Endothelial cell of umbilical vein (primary cell): ENCODE measurements around the gene CSMD2. TPM values are rescaled to one million over a fixed set of nuclear protein-coding genes. Genes with fewer than 3 reads are reported as not detected.

Source experiments
- BruUV-seq: library from RNA; stranded (reverse); fragments of 400-500 nt; replicated peaks from 2 replicates; lab custom pipeline; 2021; lab: Mats Ljungman, UMichigan
- CTCF ChIA-PET: fragments of 300-600, 350-600 bp; sonication (Branson Sonifier 250); formaldehyde crosslinking; loops from one replicate; lab custom pipeline; 2021; ENCODE audit warnings: antibody characterized with exemption, inconsistent platforms; lab: Charles Lee
- POLR2A ChIA-PET: fragments of 300-600, 350-600 bp; sonication (Branson Sonifier 250); formaldehyde crosslinking; loops from one replicate; lab custom pipeline; 2021; ENCODE audit warnings: antibody characterized with exemption, inconsistent platforms; lab: Charles Lee
- DNase-seq: peaks from one replicate; pipeline ENCODE4 v3.0.0-alpha.2; 2011; ENCODE audit warnings: low read depth, low spot score
- FAIRE-seq: peaks from 2 replicates; lab custom pipeline; 2011; peaks lifted over from hg19 to GRCh38; lab: Jason Lieb, UNC
- H2AFZ ChIP-seq: 2 replicates; pipeline ENCODE4 v1.6.0; 2012; ENCODE audit warnings: low read depth, low read length, control low read depth, inconsistent platforms
- H3K27ac ChIP-seq: 2 replicates; pipeline ENCODE4 v1.5.1; 2011; ENCODE audit warnings: low read depth, mild to moderate bottlenecking, control low read depth, low read length, moderate library complexity; ENCODE audit not compliant: insufficient read depth
- H3K27me3 ChIP-seq, 2 experiments: 2 replicates each; pipeline versions ENCODE4 v1.6.0 to v1.6.1; 2011; ENCODE audit warnings: low read length in 2 of 2, mixed read lengths in 1 of 2; ENCODE audit not compliant: control insufficient read depth in 2 of 2, insufficient read depth in 2 of 2
- H3K36me3 ChIP-seq, 2 experiments: 2 replicates in 1 of 2; 3 replicates in 1 of 2; pipeline ENCODE4 v1.5.1; 2011; ENCODE audit warnings: low read length in 2 of 2, mild to moderate bottlenecking in 1 of 2, moderate library complexity in 1 of 2; ENCODE audit not compliant: control insufficient read depth in 2 of 2, insufficient read depth in 2 of 2; ENCODE audit errors: extremely low read depth in 1 of 2
- H3K4me1 ChIP-seq: 3 replicates; pipeline ENCODE4 v1.5.1; 2011; ENCODE audit warnings: mild to moderate bottlenecking, low read length; ENCODE audit not compliant: control insufficient read depth, insufficient read depth; ENCODE audit errors: extremely low read depth
- H3K4me2 ChIP-seq: 2 replicates; pipeline ENCODE4 v1.6.1; 2011; ENCODE audit warnings: low read length, control low read depth, mixed read lengths; ENCODE audit not compliant: insufficient read depth
- H3K4me3 ChIP-seq, 3 experiments: fragments of 200-600 bp in 1 of 3; sonication (generic), shearing (Covaris generic) in 1 of 3; replicated peaks in 1 of 3; 2 replicates each; pipeline ENCODE4 v1.5.1; 2011 to 2016; ENCODE audit warnings: control low read depth in 3 of 3, low read length in 3 of 3, mild to moderate bottlenecking in 2 of 3, inconsistent platforms in 1 of 3, low read depth in 1 of 3, moderate library complexity in 1 of 3; ENCODE audit not compliant: insufficient read depth in 1 of 3
- H3K79me2 ChIP-seq: 2 replicates; pipeline ENCODE4 v1.6.0; 2012; ENCODE audit warnings: low read length, inconsistent platforms; ENCODE audit not compliant: control insufficient read depth, insufficient read depth
- H3K9ac ChIP-seq: replicated peaks from 2 replicates; pipeline ENCODE3; 2011; ENCODE audit warnings: low read length, control low read depth; ENCODE audit not compliant: insufficient read depth; ENCODE audit errors: extremely low read depth
- H3K9me1 ChIP-seq: replicated peaks from 3 replicates; pipeline ENCODE4 v1.6.0; 2011; ENCODE audit warnings: mild to moderate bottlenecking, low read length; ENCODE audit not compliant: control insufficient read depth, insufficient read depth; ENCODE audit errors: extremely low read depth
- H3K9me3 ChIP-seq: replicated peaks from 2 replicates; pipeline ENCODE4 v1.5.1; 2012; ENCODE audit warnings: low read length, inconsistent platforms; ENCODE audit not compliant: control insufficient read depth, insufficient read depth
- H4K20me1 ChIP-seq: replicated peaks from 2 replicates; pipeline ENCODE3; 2011; ENCODE audit warnings: mild to moderate bottlenecking, low read length; ENCODE audit not compliant: control insufficient read depth, insufficient read depth; ENCODE audit errors: extremely low read depth
- GATA2 ChIP-seq: IDR thresholded peaks from 2 replicates; pipeline ENCODE4 v1.7.0; 2011; ENCODE audit warnings: low read depth, mild to moderate bottlenecking, moderate library complexity, mixed read lengths, low read length; ENCODE audit not compliant: insufficient read length, insufficient read depth
- JUN ChIP-seq: IDR thresholded peaks from 2 replicates; pipeline ENCODE4 v1.6.1; 2011; ENCODE audit warnings: borderline replicate concordance, low read depth; ENCODE audit not compliant: insufficient read length, insufficient read depth
- MYC ChIP-seq: IDR thresholded peaks from one replicate; pipeline ENCODE4 v1.6.1; 2011; ENCODE audit warnings: mild to moderate bottlenecking, low read depth, low read length
- POLR2A ChIP-seq: IDR thresholded peaks from 2 replicates; pipeline ENCODE4 v1.6.1; 2012; ENCODE audit warnings: low read depth, mild to moderate bottlenecking, control low read depth, low read length
- POLR2AphosphoS5 ChIP-seq: IDR thresholded peaks from 2 replicates; pipeline ENCODE4 v1.6.1; 2012; ENCODE audit warnings: low read depth, mild to moderate bottlenecking, control low read depth, low read length, moderate library complexity; ENCODE audit not compliant: insufficient read depth
- dilution Hi-C: fragments of 300-500 bp; cut with MboI; formaldehyde crosslinking; loops from one replicate; pipeline ENCODE4 v1.15.0; 2019; ENCODE audit warnings: low sequenced_read_pairs; ENCODE audit not compliant: extremely low pct_ligation_motif_present
- intact Hi-C: fragments of 100-400 bp; cut with micrococcal nuclease; formaldehyde crosslinking; loops from one replicate; pipeline ENCODE4 v1.10.0; 2022
- polyA plus RNA-seq, 4 experiments: library from polyadenylated mRNA; depleted of rRNA in 3 of 4; stranded (reverse) in 3 of 4; unstranded in 1 of 4; fragments of >200 nt; gene quantifications; 2 replicates each; pipeline versions ENCODE4 v1.2.1 to v1.2.3, GENCODE V29; 2011 to 2012; ENCODE audit warnings: missing spikeins in 1 of 4
- total RNA-seq: library from RNA; stranded (reverse); gene quantifications from 2 replicates; pipeline ENCODE4 v1.2.3, GENCODE V29; 2021
- TF ChIP-seq, protein P1 (sequence below), 2 donors: IDR thresholded peaks; 1 replicate in 1 of 2; 2 replicates in 1 of 2; pipeline ENCODE4 v1.5.1; 2011; ENCODE audit warnings: low read length in 2 of 2, mild to moderate bottlenecking in 2 of 2, moderate library complexity in 2 of 2, control low read depth in 1 of 2, inconsistent platforms in 1 of 2, low read depth in 1 of 2; ENCODE audit not compliant: insufficient read depth in 1 of 2; ENCODE audit errors: extremely low read depth in 1 of 2
- TF ChIP-seq, protein P2 (sequence below): IDR thresholded peaks from 2 replicates; pipeline ENCODE4 v1.6.1; 2011; ENCODE audit not compliant: insufficient read depth, insufficient read length

Gene CSMD2
- total and polyA plus RNA-seq, 2 donors (not counting 3 experiments of a cell fraction or from before 2014, with no cell fraction given), result under 0.01 TPM; not detected in 1

GRCh38 chr1:33880305-33880704 is 284.7 kb downstream of the CSMD2 start:
- Histone ChIP-seq H3K9ac (no peak overlapping the region), H3K27me3 (no peaks in the 10 kb centered on the region), H3K27ac (no peak overlapping the region), H4K20me1 (no peaks in the 10 kb centered on the region), H3K79me2 (no peaks in the 10 kb centered on the region), H2AFZ (no peak overlapping the region), H3K9me3 (no peaks in the 10 kb centered on the region), H3K9me1 (no peaks in the 10 kb centered on the region), H3K4me2 (no peak overlapping the region), H3K4me3 (no peak overlapping the region), H3K36me3 (no peaks in the 10 kb centered on the region), H3K4me1 (no peaks in the 10 kb centered on the region)
- TF ChIP-seq POLR2AphosphoS5 (no peak), GATA2 (no peak), MYC (no peak), POLR2A (no peak)
- TF ChIP-seq, protein P1, sequence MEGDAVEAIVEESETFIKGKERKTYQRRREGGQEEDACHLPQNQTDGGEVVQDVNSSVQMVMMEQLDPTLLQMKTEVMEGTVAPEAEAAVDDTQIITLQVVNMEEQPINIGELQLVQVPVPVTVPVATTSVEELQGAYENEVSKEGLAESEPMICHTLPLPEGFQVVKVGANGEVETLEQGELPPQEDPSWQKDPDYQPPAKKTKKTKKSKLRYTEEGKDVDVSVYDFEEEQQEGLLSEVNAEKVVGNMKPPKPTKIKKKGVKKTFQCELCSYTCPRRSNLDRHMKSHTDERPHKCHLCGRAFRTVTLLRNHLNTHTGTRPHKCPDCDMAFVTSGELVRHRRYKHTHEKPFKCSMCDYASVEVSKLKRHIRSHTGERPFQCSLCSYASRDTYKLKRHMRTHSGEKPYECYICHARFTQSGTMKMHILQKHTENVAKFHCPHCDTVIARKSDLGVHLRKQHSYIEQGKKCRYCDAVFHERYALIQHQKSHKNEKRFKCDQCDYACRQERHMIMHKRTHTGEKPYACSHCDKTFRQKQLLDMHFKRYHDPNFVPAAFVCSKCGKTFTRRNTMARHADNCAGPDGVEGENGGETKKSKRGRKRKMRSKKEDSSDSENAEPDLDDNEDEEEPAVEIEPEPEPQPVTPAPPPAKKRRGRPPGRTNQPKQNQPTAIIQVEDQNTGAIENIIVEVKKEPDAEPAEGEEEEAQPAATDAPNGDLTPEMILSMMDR (IDR thresholded peaks at IDR 0.05; ENCODE audit: extremely low read depth in 1 of 2, insufficient read depth in 1 of 2, low read depth in 1 of 2, low read length in 2 of 2), result no peak
- TF ChIP-seq, protein P2, sequence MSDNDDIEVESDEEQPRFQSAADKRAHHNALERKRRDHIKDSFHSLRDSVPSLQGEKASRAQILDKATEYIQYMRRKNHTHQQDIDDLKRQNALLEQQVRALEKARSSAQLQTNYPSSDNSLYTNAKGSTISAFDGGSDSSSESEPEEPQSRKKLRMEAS, result no peak
- dilution Hi-C loops, result no loop called here
- intact Hi-C loops, result no loop called here
- ChIA-PET CTCF (no interaction called here), POLR2A (no interaction called here)
- DNase-seq, result no peak
- BruUV-seq, result no TSS peak
- no peak for FAIRE-seq

GRCh38 chr1:33878392-33878791 is 286.6 kb downstream of the CSMD2 start:
- POLR2A ChIA-PET, result no interaction called here
- Histone ChIP-seq H3K4me2 (no peak overlapping the region), H2AFZ (no peak overlapping the region), H3K36me3 (no peaks in the 10 kb centered on the region), H3K79me2 (no peaks in the 10 kb centered on the region), H3K27me3 (no peaks in the 10 kb centered on the region), H3K9me1 (no peaks in the 10 kb centered on the region), H4K20me1 (no peaks in the 10 kb centered on the region), H3K27ac (no peak overlapping the region), H3K4me3 (no peak overlapping the region), H3K4me1 (no peaks in the 10 kb centered on the region), H3K9ac (no peak overlapping the region), H3K9me3 (peaks cover 5% of the 10 kb centered on the region)
- DNase-seq (no peak), FAIRE-seq (no peak)
- CTCF ChIA-PET, result interaction anchor here (1.0 kb wide), 1 partner anchor 8 kb away, joined by 3 read pairs; no protein-coding TSS in a partner anchor
- intact Hi-C loops (no loop called here), dilution Hi-C loops (no loop called here)
- TF ChIP-seq JUN (no peak), MYC (no peak), GATA2 (no peak), POLR2A (no peak), POLR2AphosphoS5 (no peak)
- TF ChIP-seq, protein P2, result no peak
- TF ChIP-seq, protein P1 (IDR thresholded peaks at IDR 0.05; ENCODE audit: extremely low read depth in 1 of 2, insufficient read depth in 1 of 2, low read depth in 1 of 2, low read length in 2 of 2), result no peak
- no TSS peak for BruUV-seq
